Measurements from ENCODE around the gene SLC17A8.

The SLC17A8 gene

DNA sequence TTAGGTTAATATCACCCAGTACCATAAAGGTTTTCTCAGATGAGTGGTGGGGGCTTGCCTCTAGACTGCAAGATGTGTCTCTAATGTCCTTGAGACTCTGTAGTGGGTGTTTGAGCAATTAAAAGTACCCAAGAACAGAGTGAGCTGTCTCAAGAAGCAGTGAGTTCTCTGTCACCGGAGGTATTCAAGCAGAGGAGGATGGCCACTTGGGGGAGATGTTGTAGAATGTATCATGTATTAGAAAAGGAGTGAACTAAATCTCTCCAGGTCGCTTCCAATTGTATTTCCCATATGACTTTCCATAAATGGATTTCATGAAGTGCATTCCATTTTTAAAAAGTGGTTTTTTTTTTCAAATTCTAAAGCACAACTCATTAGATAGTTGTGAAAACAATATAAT is 35.0 kb downstream of the SLC17A8 start:
- no peak overlapping the region for H3K4me3 ChIP-seq (ENCODE audit: low read length in 2 of 2)
- H3K9ac ChIP-seq (ENCODE audit: low read length in 2 of 2), result no peak overlapping the region
- H3K27me3 ChIP-seq (ENCODE audit: control insufficient read depth in 1 of 2, insufficient read depth in 2 of 2, low read length in 2 of 2), result no peaks in the 10 kb centered on the region
- H3K36me3 ChIP-seq (ENCODE audit: control insufficient read depth in 2 of 2, insufficient read depth in 2 of 2, low read length in 2 of 2), result no peaks in the 10 kb centered on the region
- no peaks in the 10 kb centered on the region for H3K4me1 ChIP-seq (ENCODE audit: control insufficient read depth, insufficient read depth, low read length)
- no peak overlapping the region for H3K27ac ChIP-seq (ENCODE audit: low read length)
- H3K9me3 ChIP-seq (ENCODE audit: control insufficient read depth in 2 of 2, low read length in 2 of 2), result no peaks in the 10 kb centered on the region

DNA sequence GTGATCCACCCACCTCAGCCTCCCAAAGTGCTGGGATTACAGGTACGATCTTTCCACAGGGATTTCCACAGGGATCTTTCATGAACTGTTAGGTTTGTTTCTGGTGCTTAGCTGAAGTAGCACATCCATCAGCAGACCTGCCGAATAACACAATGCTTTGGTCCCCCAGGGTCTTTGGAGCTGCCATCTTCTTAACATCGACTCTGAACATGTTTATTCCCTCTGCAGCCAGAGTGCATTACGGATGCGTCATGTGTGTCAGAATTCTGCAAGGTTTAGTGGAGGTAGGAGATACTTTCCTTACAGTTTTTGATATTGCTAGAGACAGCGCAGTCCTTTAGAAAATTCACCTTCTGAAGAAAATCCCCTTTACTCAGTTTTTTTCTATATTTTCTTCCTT is 36.3 kb downstream of the SLC17A8 start:
- H3K27ac ChIP-seq (ENCODE audit: low read length), result no peak overlapping the region
- H3K36me3 ChIP-seq (ENCODE audit: control insufficient read depth in 2 of 2, insufficient read depth in 2 of 2, low read length in 2 of 2), result no peaks in the 10 kb centered on the region
- H3K4me1 ChIP-seq (ENCODE audit: control insufficient read depth, insufficient read depth, low read length), result no peaks in the 10 kb centered on the region
- H3K9me3 ChIP-seq (ENCODE audit: control insufficient read depth in 2 of 2, low read length in 2 of 2), result no peaks in the 10 kb centered on the region
- no peaks in the 10 kb centered on the region for H3K27me3 ChIP-seq (ENCODE audit: control insufficient read depth in 1 of 2, insufficient read depth in 2 of 2, low read length in 2 of 2)
- H3K4me3 ChIP-seq (ENCODE audit: low read length in 2 of 2), result no peak overlapping the region
- H3K9ac ChIP-seq (ENCODE audit: low read length in 2 of 2), result no peak overlapping the region

DNA sequence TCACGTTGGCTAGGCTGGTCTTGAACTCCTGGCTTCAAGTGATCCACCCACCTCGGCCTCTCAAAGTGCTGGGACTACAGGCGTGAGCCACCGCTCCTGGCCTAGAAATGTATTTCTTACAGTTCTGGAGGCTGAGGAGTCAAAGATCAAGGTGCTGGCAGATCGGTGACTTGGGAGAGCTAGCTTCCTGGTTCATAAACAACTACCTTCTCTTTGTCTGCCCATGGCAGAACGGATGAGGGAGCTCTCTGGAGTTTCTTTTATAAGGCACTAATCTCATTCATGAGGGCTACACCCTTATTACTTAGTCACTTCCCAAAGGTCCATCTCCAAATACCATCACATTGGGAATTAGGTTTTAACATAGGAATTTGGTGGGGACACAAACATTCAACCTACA is 38.9 kb downstream of the SLC17A8 start:
- H3K4me1 ChIP-seq (ENCODE audit: control insufficient read depth, insufficient read depth, low read length), result no peaks in the 10 kb centered on the region
- H3K4me3 ChIP-seq (ENCODE audit: low read length in 2 of 2), result no peak overlapping the region
- no peak overlapping the region for H3K27ac ChIP-seq (ENCODE audit: low read length)
- H3K36me3 ChIP-seq (ENCODE audit: control insufficient read depth in 2 of 2, insufficient read depth in 2 of 2, low read length in 2 of 2), result no peaks in the 10 kb centered on the region
- H3K9ac ChIP-seq (ENCODE audit: low read length in 2 of 2), result no peak overlapping the region
- no peaks in the 10 kb centered on the region for H3K9me3 ChIP-seq (ENCODE audit: control insufficient read depth in 2 of 2, low read length in 2 of 2)
- H3K27me3 ChIP-seq (ENCODE audit: control insufficient read depth in 1 of 2, insufficient read depth in 2 of 2, low read length in 2 of 2), result no peaks in the 10 kb centered on the region

DNA sequence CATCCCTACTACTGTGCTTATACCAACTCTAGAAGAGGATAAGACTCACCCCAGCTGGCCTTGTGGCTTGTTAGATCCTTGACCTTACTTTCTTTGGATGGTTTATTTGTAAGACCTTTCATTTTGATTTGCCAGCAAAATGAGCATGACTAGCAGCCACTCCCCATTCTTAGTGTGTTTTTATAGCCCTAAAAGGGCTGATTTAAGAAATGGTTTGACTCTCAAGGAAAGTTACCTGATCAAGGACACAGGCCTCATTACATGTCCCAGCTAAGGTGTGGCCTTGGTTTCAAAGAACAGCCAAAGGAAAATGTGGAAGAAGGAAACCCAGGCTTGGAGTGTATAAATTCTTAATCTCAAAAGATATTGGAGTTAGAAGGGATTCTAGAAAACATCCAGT is 41.4 kb downstream of the SLC17A8 start:
- no peaks in the 10 kb centered on the region for H3K36me3 ChIP-seq (ENCODE audit: control insufficient read depth in 2 of 2, insufficient read depth in 2 of 2, low read length in 2 of 2)
- no peak overlapping the region for H3K4me3 ChIP-seq (ENCODE audit: low read length in 2 of 2)
- H3K4me1 ChIP-seq (ENCODE audit: control insufficient read depth, insufficient read depth, low read length), result no peaks in the 10 kb centered on the region
- no peak overlapping the region for H3K27ac ChIP-seq (ENCODE audit: low read length)
- H3K9ac ChIP-seq (ENCODE audit: low read length in 2 of 2), result no peak overlapping the region
- no peaks in the 10 kb centered on the region for H3K27me3 ChIP-seq (ENCODE audit: control insufficient read depth in 1 of 2, insufficient read depth in 2 of 2, low read length in 2 of 2)
- no peaks in the 10 kb centered on the region for H3K9me3 ChIP-seq (ENCODE audit: control insufficient read depth in 2 of 2, low read length in 2 of 2)

DNA sequence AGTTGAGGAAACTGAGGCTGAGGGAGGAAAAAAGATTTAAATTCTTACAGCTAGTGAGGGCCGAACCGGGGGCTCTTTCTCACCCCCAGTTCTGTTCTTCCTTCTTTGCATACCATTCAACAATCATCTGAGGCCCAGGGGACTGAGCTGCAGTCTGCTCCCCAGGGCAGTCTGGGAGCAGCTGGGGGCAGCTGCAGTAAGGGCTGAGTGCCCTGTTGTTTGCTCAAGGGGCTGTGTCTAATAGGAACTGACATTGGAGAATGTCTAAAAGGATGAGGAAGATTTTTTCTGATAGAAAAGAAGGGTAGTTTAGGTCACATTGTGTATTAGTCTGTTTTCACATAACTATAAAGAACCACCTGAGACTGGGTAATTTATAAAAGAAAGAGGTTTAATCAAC is 42.2 kb downstream of the SLC17A8 start:
- H3K4me1 ChIP-seq (ENCODE audit: control insufficient read depth, insufficient read depth, low read length), result no peaks in the 10 kb centered on the region
- H3K36me3 ChIP-seq (ENCODE audit: control insufficient read depth in 2 of 2, insufficient read depth in 2 of 2, low read length in 2 of 2), result no peaks in the 10 kb centered on the region
- H3K9ac ChIP-seq (ENCODE audit: low read length in 2 of 2), result no peak overlapping the region
- no peaks in the 10 kb centered on the region for H3K27me3 ChIP-seq (ENCODE audit: control insufficient read depth in 1 of 2, insufficient read depth in 2 of 2, low read length in 2 of 2)
- no peak overlapping the region for H3K27ac ChIP-seq (ENCODE audit: low read length)
- no peak overlapping the region for H3K4me3 ChIP-seq (ENCODE audit: low read length in 2 of 2)
- no peaks in the 10 kb centered on the region for H3K9me3 ChIP-seq (ENCODE audit: control insufficient read depth in 2 of 2, low read length in 2 of 2)

DNA sequence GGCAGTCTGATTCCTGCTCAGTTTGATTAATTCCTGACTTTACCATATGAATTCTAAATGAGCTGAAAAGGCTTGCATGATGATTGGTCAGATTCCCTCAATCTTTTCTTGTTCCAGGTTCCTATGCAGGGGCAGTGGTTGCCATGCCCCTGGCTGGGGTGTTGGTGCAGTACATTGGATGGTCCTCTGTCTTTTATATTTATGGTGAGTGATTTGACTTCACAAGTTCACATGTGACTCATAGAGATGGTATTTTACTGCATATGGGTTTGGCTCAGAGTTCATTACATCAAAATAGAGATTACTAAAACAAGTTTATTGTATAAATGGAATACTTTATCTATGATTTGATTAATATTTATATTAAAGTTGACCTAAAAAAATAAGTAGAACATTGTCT is 44.8 kb downstream of the SLC17A8 start:
- no peak overlapping the region for H3K4me3 ChIP-seq (ENCODE audit: low read length in 2 of 2)
- H3K27ac ChIP-seq (ENCODE audit: low read length), result no peak overlapping the region
- peaks cover 0 to 5% of the 10 kb centered on the region in 2 donors for H3K9me3 ChIP-seq (ENCODE audit: control insufficient read depth in 2 of 2, low read length in 2 of 2)
- no peaks in the 10 kb centered on the region for H3K36me3 ChIP-seq (ENCODE audit: control insufficient read depth in 2 of 2, insufficient read depth in 2 of 2, low read length in 2 of 2)
- no peaks in the 10 kb centered on the region for H3K4me1 ChIP-seq (ENCODE audit: control insufficient read depth, insufficient read depth, low read length)
- no peak overlapping the region for H3K9ac ChIP-seq (ENCODE audit: low read length in 2 of 2)
- H3K27me3 ChIP-seq (ENCODE audit: control insufficient read depth in 1 of 2, insufficient read depth in 2 of 2, low read length in 2 of 2), result no peaks in the 10 kb centered on the region

DNA sequence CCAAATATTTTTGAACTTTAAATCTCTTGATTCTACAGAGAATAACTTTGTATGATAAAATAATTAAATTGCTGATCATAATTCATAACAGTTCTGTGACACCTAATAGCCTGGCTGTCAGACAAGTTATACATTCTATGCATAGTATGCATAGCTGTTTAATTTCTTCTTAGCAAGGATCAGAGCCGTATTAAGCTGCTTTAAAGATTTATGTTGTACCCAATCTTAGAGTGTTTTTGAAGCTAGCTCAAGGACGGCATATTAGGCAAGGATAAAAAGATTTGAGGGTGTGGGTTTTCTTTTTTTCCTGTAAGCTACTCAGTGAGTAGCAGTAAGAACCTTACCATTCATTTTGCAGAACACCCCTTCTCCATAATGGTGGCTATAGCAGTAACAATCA is 45.9 kb downstream of the SLC17A8 start:
- Histone ChIP-seq H3K27me3 (ENCODE audit: control insufficient read depth in 1 of 2, insufficient read depth in 2 of 2, low read length in 2 of 2) (no peaks in the 10 kb centered on the region), H3K4me1 (ENCODE audit: control insufficient read depth, insufficient read depth, low read length) (no peaks in the 10 kb centered on the region), H3K9ac (ENCODE audit: low read length in 2 of 2) (no peak overlapping the region), H3K9me3 (ENCODE audit: control insufficient read depth in 2 of 2, low read length in 2 of 2) (peaks cover 0 to 5% of the 10 kb centered on the region in 2 donors), H3K36me3 (ENCODE audit: control insufficient read depth in 2 of 2, insufficient read depth in 2 of 2, low read length in 2 of 2) (no peaks in the 10 kb centered on the region), H3K4me3 (ENCODE audit: low read length in 2 of 2) (no peak overlapping the region), H3K27ac (ENCODE audit: low read length) (no peak overlapping the region)

DNA sequence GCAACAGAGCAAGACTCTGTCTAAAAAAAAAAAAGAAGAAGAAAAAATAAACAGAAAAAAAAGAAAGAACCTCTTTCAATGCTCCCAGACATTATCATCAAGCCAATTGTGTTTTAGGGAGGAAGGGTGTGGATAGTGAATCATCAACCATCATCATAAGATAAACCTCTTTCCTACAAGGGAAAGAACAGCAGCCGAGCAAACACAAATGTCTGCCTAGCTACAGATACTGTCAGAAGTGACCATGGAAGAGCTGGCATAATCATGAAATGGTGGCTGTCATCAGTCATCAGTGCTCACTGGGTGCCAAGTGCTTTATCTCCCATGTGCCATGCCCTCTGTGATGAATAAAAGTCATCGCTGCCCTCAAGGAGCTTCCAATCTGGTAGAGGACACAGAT is 46.6 kb downstream of the SLC17A8 start:
- Histone ChIP-seq H3K4me1 (ENCODE audit: control insufficient read depth, insufficient read depth, low read length) (no peaks in the 10 kb centered on the region), H3K9me3 (ENCODE audit: control insufficient read depth in 2 of 2, low read length in 2 of 2) (peaks cover 0 to 5% of the 10 kb centered on the region in 2 donors), H3K27me3 (ENCODE audit: control insufficient read depth in 1 of 2, insufficient read depth in 2 of 2, low read length in 2 of 2) (no peaks in the 10 kb centered on the region), H3K36me3 (ENCODE audit: control insufficient read depth in 2 of 2, insufficient read depth in 2 of 2, low read length in 2 of 2) (no peaks in the 10 kb centered on the region), H3K27ac (ENCODE audit: low read length) (no peak overlapping the region), H3K4me3 (ENCODE audit: low read length in 2 of 2) (no peak overlapping the region), H3K9ac (ENCODE audit: low read length in 2 of 2) (no peak overlapping the region)

DNA sequence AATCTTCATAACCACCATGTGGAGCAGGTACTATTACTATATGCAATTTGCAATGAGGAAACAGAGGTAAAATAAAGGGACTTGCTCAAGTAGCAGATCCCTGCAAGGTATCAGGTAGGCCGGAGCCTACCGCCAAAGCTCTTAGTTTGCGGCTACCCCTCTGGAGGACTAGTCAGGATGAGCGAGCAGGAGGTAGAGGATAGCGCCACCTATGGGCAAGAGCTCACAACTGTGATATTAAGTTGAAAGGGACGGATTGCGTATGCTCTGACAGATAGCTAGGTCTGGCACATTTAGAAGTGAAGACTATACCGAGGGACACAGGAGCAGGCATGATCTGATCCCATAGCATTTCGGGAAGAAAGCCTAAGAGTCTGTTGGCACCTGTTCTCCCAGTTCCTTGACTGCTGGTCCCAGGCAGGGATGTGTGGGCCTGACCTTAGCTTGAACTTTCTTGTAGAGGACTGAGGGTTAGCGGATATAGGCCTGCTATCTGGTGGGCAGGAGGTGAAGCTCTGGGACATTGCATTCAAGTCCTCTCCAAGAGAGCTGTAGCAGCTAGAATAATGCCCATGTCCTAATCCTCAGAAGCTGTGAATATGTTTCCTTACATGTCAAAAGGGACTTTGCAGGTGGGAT is 48.0 kb downstream of the SLC17A8 start:
- Histone ChIP-seq H3K4me3 (ENCODE audit: low read length in 2 of 2) (no peak overlapping the region), H3K27ac (ENCODE audit: low read length) (no peak overlapping the region), H3K4me1 (ENCODE audit: control insufficient read depth, insufficient read depth, low read length) (no peaks in the 10 kb centered on the region), H3K9ac (ENCODE audit: low read length in 2 of 2) (no peak overlapping the region), H3K36me3 (ENCODE audit: control insufficient read depth in 2 of 2, insufficient read depth in 2 of 2, low read length in 2 of 2) (no peaks in the 10 kb centered on the region), H3K27me3 (ENCODE audit: control insufficient read depth in 1 of 2, insufficient read depth in 2 of 2, low read length in 2 of 2) (no peaks in the 10 kb centered on the region), H3K9me3 (ENCODE audit: control insufficient read depth in 2 of 2, low read length in 2 of 2) (peaks cover 0 to 5% of the 10 kb centered on the region in 2 donors)

DNA sequence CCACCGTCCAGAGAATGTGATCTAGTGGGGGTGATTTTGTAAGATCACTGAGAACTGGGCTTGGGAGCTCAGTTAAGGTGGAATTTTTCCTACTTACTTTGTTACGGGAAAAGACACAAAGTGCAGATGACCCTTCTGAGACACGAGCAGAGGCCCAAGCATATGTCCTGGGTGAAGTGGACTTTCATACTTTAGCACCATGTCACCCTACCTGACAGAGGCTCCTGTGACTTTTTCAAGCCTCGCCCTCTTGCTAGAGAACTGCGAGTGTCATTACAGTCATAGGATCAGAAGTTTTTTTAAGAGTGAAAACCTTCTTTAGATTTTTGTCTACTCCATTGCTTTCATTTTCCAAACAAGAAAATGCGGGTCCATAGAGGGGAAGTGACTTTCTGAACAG is 56.1 kb downstream of the SLC17A8 start:
- Histone ChIP-seq H3K4me1 (ENCODE audit: control insufficient read depth, insufficient read depth, low read length) (no peaks in the 10 kb centered on the region), H3K27ac (ENCODE audit: low read length) (no peak overlapping the region), H3K4me3 (ENCODE audit: low read length in 2 of 2) (no peak overlapping the region), H3K9me3 (ENCODE audit: control insufficient read depth in 2 of 2, low read length in 2 of 2) (no peaks in the 10 kb centered on the region), H3K36me3 (ENCODE audit: control insufficient read depth in 2 of 2, insufficient read depth in 2 of 2, low read length in 2 of 2) (no peaks in the 10 kb centered on the region), H3K27me3 (ENCODE audit: control insufficient read depth in 1 of 2, insufficient read depth in 2 of 2, low read length in 2 of 2) (no peaks in the 10 kb centered on the region), H3K9ac (ENCODE audit: low read length in 2 of 2) (no peak overlapping the region)

DNA sequence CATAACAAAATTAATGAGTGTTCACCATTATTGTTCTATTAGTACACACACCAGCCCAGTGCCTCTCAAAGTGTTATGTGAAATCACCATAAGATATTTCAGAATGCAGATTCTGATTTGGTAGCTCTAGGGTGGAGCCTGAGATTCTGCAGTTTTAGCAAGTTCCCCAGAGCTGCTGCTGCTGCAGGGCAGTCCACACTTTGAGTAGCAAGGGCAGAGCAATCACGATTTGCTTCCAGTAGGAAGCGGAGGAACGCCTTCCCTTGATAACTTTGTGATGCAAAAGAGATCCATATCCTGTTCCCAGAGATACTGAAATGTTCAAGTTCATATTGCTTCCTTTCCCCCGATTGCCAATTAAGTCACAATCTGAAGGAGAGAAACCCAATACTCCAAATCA is 57.9 kb downstream of the SLC17A8 start:
- no peak overlapping the region for H3K27ac ChIP-seq (ENCODE audit: low read length)

More for the DNA sequence above, 57.9 kb downstream of the SLC17A8 start:
- Histone ChIP-seq H3K4me3 (ENCODE audit: low read length in 2 of 2) (no peak overlapping the region), H3K9me3 (ENCODE audit: control insufficient read depth in 2 of 2, low read length in 2 of 2) (no peaks in the 10 kb centered on the region), H3K4me1 (ENCODE audit: control insufficient read depth, insufficient read depth, low read length) (no peaks in the 10 kb centered on the region), H3K27me3 (ENCODE audit: control insufficient read depth in 1 of 2, insufficient read depth in 2 of 2, low read length in 2 of 2) (no peaks in the 10 kb centered on the region), H3K36me3 (ENCODE audit: control insufficient read depth in 2 of 2, insufficient read depth in 2 of 2, low read length in 2 of 2) (no peaks in the 10 kb centered on the region), H3K9ac (ENCODE audit: low read length in 2 of 2) (no peak overlapping the region)

Data from stomach smooth muscle (tissue), 2 donors.